ENCODE data around the gene ARHGEF40.

- TF ChIP-seq CTCF (optimal IDR thresholded peaks at IDR 0.05 in 1 of 3, IDR thresholded peaks at IDR 0.05 in 1 of 3, conservative IDR thresholded peaks at IDR 0.05 in 1 of 3; ENCODE audit: extremely low read depth in 1 of 3, insufficient read depth in 2 of 3, low read length in 3 of 3) (no peak), EZH2 (IDR thresholded peaks at IDR 0.05; ENCODE audit: low read length) (no peak)
These were observed 22.9 kb downstream of the ARHGEF40 start for GRCh38 chr14:21093018-21093417.
